GM18508 (cell line): Measurements from ENCODE around the gene BACE2.

Experiments
- ATAC-seq: cut with Tn5 transposase; IDR thresholded peaks from one replicate; pipeline ENCODE4 v1.9.1; 2021; ENCODE audit warnings: moderate number of reproducible peaks; ENCODE audit not compliant: insufficient read depth, unreplicated experiment

The BACE2 gene

DNA sequence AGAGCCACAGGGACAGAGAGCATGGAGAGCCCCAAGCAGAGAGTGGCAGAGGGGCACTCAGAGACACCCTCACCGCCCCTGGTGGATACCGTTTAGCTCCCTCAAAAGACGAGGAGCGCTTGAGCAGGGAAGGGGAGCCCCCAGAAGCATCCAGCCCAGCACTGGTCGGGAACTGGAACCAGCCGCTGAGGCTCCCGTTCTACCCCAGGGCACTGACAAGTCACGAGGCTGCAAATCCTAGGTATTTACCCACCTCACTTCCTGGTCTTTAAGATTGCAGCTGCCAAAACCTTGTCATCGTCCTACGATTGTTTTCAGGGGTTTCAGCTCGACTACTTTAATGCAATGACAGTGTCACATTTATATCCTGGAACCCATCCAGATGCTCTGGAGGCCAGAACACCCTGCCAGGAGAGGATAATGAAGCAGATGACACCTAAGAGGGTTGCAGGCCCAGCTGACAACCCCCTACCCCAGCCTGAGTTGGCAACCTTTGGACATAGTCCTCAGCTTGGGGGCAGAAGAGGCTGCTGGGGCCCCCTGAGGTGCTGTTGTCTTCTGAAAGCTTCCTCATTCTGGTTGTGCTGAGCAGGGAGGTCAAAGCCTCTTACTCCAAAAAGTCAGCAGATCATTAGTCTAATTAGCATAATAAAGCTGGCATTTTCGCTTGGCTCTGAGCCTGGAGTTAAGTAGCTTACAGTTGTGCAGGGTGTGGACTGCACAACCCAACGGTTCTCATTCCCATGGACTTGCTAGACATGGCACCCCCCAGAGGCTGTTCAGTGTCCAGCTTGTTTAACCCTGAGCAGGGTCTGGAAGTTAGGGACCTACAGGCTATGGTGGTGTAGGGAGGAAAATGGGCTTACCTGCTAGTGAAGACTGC lies 20.6 kb upstream of the BACE2 start:
- no peak for ATAC-seq

DNA sequence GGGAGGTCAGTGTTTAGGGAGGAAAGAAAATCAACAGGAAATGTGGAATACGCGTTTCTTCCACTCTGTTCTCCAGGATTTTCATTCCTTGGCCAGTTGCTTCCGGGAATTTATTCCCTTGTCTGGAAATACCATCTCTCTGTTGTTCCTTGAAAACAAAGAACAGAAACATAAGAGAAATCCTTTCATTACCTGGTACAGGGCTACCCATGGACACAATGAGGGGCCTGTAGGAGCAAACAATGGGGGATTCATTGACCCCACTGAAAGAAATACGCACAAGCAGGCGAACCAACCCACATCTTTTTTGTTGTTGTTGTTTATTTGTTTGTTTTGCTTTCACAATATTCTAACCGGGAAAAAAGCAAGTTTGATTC lies 20.0 kb upstream of the BACE2 start:
- ATAC-seq: no peak

DNA sequence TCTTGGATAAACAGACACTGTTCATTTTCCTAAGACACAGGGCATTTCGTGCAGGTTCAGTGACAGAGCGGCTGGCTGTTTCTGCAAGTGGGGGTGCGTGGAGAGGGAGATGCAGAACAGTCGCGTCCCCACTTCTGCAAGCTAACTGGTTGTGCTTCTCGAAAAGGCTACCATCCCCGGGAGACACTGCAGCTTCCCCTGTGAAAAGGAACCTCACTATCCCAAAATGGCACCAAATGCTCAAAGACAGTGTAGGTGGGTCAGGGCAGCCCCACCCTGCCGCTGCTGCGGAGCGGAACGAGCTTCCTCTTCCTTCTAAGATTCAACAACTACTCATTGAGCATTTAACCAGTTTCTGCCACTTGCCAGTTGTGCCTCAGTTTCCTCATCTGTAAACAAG lies 19.2 kb upstream of the BACE2 start:
- ATAC-seq: no peak

DNA sequence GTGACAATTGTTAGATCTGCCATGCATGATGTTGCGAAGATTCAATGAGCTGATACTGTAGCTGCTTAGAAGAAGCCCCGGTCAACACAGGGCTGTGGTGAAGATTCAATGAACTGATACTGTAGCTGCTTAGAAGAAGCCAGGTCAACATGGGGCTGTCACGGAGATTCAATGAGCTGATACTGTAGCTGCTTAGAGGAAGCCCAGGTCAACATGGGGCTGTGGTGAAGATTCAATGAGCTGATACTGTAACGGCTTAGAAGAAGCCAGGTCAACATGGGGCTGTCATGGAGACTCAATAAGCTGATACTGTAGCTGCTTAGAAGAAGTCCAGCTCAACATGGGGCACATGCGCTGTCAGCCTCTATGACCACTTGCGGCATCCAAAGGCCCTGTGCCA lies 18.8 kb upstream of the BACE2 start:
- no peak for ATAC-seq

DNA sequence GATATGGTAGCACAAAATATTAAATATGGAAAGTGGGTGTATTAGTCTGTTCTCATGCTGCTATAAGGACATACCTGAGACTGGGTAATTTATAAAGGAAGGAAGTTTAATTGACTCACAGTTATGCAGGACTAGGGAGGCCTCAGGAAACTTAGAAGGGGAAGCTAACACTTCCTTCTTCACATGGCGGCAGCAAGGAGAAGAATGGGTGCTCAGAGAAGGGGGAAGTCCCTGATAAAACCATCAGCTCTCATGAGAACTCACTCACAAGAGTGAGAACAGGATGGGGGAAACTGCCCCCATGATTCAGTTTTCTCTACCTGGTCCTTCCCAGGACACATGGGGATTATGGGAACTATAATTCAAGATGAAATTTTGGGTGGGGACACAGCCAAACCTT lies 15.8 kb upstream of the BACE2 start:
- no peak for ATAC-seq

DNA sequence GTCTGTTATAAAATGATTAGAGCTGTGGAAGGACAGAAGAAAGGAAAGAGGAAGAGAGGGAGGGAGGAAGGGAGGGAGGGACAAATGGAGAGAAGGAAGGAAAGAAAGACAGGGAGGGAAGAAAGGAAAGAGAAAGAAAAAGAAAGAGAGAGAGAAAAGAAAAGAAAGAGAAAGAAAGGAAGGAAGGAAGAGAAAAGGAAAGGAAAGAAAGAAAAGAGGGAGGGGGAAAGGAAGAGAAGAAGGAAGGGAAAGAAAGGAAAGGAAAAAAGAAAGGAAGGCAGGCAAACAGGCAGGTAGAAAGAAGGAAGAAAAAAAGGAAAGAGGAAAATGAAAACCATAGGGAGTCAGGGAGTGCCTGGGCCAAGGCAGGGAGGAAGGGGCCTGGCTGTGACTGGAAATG lies 14.5 kb upstream of the BACE2 start:
- ATAC-seq: no peak

DNA sequence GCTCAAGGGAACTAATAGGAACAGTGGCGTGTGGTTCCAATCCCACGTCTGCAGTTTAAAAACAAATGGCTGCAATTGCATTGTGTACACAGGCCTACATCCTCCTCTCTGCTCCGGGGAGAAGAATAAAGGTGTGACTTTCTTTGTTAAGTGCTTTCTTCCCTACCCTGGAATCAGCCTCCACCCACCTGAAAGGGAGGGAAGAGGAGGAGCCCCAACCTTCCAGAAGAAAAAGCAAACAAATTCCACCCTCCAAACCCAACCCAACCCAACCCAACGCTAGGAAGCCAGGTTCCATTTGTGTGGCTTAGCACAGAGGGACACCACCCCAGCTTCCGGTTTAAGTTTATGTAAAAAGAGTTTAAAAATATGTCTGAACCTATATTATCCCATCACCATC lies 11.8 kb upstream of the BACE2 start:
- ATAC-seq: no peak

DNA sequence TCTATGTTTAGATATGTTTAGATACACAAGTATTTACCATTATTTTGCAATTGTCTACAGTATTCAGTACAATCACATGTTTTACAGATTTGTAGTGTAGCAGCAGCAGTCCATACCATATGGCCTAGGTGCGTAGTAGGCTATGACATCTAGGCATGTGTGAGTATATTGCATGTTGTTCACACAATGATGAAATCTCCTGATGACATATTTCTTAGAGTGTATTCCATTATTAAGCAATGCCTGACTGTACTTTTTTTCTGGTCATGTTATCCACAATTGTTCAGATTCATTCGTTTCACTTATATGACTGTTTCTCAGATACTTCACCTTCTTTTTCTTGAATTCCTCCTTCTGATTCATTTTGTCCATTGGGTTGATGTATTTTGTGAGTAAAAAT lies 9.9 kb upstream of the BACE2 start:
- no peak for ATAC-seq

DNA sequence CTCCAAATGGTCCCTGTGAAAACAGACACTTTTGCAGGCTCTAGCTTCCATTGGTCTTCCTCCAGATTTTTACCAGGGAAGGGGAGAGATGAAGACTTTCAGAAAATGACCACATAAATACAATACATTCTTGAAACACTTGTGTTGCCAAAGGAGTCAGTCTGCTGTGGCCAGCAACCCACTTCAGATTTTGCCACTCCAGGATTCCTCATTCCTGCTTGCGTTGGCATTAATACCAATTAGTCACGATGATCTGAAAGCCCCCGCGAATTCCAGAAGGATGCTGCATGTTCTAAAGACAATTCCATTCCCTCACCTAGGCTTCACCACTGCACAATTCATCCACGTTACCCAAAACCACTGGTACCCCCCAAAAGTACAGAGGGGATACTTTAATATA lies 7.9 kb upstream of the BACE2 start:
- no peak for ATAC-seq

DNA sequence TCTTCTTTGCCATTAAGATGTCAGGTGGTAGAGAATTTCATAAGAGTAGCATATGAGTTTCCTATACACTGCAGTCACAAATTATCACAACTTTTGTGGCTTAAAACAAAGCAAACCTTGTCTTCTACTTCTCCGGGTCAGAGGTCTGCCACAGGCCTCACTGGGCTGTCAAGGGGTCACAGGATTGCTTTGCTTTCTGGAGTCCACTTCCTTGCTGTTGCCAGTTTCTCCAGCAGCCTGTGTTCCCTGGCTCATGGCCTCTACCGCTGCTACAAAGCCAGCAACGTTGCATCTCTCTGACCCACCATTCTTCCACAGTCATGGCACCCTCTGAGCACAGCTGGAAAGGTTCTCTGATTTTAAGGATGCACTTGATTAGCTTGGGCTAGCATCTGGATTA lies 6.5 kb upstream of the BACE2 start:
- ATAC-seq: no peak

DNA sequence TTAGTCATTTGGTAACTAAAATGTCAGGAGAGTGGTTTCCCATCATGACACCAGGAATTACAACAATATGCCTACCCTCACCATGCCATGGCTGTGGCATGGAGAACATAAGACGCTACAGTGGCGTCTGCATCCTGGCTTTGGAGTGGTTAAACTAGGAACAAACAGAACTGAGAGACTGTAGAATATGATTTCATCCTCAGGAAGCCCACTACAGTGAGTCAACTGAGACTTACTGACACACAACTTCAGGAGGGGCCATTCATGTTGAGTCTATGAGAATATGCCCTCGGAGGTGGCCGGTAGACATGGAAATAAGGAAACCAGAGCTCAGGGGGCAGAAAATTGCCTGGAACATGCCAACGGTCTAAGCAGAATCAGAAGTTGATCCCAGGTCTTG lies 5.9 kb upstream of the BACE2 start:
- ATAC-seq: no peak

DNA sequence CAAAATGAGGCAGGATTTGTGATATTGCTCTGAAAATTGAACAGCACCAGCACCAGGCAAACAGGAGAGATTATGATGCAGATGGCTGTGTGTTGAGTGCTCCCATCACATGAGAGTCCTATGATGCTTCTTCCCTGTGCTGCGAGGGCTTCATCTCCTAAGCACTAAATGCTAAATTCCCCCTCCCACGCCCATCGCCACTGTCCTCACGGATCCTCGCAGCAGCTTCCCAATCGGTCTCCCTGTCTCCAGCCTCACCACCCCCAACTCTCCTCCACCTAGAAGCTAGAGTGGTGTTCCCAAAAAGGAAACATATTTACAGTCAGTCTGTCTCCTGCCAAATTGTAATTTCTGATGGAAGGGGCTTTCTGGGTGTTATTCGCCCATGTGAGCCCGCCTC lies 4.9 kb upstream of the BACE2 start:
- ATAC-seq: no peak

DNA sequence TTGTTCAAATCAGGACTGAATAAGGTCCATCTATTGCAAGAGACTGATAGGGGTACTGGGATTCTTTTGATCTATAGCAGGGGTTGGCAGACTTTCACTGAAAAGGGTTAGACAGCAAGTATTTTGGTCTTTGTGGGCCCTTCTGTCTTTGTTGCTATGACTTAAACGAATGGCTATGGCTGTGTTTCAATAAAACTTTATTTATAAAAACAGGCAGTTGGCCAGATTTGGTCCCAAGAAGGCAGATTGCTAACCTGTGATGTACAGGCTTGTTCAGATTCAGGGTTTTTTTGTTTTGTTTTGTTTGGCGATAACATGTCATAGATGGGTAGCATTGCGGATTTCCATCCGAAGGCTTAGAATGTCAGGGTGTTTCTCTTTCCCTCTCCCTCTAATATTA lies 3.9 kb upstream of the BACE2 start:
- ATAC-seq: no peak

DNA sequence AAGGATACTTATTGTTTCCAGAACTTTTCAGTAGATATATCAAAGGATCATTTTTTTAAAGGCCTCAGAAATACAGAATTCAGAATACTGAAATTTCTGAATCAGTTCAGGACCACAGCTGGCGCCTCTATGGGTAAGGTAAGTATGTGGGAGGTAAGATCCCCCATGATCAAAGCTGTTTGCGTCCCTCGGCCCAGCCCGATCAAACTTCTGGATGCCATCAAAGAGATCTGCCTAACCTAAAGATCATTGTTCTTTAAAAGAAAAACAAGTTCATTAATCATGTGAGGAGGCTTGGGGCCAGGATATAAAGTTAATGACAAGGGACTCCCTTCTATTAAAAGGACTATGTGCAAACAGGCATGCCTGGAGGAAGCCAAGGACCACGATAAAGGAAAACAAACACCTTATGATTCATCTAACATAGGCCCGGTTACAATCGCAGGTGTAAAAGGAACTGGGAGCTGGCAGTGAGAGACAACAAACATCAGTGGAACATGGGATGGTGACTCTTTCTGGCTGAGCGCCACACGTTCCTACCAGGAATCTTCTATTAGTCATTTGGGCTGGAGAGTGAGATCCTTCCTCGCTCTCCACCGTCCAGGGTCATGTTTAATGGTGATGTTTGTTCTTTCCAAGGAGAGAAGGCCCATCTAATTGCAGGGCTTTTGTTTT lies 2.8 kb upstream of the BACE2 start:
- ATAC-seq: no peak

DNA sequence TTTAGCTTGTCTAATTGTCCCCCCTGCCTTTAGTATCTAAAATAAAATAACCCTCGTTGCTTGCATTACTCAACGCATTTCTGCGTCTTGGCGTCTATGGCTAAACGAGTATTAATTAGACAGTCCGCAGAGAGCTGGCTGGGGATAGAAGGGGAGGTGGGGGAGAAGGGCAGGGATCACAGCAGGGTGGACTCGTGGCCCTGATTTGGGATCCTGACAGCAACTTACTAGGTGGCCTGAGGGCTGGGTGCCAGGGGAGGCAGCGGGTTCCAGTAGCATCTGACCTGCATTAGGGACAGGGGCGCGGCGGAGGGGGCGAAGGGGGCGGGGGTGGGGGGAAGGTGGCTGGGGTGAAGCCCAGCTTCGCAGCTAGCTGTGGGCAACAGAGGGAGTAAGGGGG lies 1.1 kb upstream of the BACE2 start:
- ATAC-seq: no peak

DNA sequence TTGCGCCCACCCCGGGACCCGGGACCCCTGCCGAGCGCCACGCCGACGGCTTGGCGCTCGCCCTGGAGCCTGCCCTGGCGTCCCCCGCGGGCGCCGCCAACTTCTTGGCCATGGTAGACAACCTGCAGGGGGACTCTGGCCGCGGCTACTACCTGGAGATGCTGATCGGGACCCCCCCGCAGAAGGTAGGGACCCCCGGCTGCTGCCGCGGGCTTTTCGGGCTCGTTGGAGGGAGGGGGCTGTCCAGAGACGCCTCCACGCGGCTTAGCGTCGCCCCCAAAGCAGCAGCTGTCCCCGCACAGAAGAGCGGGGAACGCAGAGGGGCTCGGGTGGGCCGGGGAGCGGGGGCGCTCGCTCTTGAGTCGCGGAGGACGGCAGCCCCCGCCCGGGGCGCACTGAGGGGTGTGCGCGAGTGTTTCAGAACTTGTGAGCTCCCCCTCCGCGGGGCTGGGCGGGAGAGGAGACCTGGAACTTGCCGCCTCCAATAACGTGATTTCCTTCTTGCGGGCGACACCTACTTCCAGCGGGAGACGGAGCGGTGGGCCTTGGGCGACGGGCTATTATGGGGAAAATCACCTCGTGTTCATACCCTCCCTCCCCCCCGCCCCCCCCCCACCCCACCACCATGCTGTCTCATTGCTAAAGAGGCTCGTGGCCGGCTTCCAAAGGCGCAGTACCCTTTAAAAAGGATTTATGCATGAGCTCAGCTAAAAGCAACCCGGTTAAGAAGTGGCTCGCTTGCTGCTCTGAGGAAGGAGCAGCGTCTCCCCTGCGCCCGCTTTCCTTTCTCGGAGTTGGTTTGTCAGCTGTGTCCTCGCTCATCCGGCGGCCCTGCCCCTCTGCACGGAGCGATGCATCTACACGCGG lies 664 bp downstream of the BACE2 start:
- ATAC-seq: no peak

DNA sequence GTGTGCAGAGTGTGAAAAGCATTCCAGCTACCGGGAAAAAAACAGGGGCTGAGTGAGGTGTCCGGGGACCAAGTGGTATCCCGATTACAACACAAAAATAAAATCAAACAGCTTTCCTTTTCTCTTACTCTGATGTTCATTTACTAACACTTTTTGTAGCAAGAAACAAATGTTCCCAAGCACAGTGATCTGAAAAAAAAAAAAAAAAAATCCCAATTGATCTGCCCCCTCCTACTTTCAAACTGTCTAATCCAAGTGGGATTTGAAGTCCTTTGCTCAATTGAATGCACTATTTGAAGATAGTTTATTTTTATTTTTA lies 1.3 kb downstream of the BACE2 start:
- no peak for ATAC-seq

DNA sequence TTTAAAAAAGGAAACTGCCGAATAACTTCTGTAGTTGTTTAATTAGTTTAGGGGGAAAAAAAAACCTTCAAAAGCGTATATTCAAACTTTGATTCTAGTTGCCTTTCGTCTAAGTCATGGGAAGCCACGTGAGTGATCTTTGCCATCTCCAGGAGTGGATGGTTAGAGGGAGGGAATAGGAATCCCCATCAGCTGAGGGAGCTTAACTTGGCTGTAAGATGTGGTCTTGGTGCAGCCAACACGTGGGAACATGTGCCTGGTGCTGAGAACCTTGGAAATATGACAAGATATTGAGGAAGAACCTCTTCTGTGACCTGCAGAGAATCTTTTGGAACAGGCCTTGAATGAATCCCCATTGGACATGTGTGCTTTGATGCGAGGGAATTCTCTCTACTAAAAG lies 1.7 kb downstream of the BACE2 start:
- no peak for ATAC-seq

DNA sequence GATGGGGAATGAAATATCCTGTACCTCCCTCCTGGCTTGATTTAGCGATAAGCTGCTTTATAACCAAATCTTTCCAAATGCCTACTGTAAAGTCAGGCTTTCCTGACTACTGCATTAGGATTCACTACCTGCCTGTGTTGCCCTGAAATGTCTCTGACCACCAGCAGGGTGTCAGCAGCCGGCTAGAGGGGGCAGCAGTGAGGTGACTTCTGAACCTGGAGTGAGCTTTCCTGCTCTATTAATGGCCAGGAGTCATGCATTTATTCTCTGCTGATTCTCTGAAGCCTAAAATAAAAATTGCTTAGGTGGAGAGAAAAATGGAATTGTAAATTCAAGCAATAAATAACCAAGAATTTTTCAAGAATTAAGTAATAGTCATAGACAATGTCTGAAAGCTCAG lies 2.5 kb downstream of the BACE2 start:
- no peak for ATAC-seq

DNA sequence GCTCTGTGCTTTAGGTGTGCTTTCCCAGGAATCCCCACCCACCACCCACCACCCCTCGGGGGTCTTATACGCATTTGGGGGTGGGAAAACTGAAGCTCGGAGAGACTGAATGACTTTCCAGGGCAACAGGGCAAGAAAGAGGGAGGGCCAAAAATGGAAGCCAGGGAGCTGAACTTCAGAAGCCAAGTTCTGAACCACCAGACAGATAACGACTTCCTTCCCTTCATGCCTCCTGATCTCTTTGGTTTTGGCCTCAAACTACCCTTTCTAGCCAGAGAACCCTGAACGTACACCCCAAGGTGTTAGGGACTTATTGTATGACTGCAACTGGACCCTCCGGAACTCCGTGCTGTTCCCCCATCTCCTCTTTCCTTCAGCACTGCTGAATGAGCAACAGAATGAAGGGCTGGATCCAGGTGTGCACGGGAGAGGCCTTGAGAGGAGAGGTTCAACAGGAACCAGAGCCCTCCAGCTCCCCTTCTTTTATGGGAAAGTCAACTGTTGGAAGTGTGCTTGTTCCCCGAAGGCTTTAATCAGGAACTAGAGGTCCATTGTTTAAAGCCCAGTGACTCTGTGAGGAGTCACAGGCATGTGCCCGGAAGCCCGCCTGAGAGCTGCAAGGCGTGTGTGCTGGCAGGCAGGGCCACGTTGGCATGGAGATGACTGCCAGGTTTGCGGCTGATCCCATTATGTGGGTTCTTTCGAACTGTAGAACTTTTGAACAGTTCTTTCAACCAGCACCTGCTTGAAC lies 3.1 kb downstream of the BACE2 start:
- ATAC-seq: no peak

DNA sequence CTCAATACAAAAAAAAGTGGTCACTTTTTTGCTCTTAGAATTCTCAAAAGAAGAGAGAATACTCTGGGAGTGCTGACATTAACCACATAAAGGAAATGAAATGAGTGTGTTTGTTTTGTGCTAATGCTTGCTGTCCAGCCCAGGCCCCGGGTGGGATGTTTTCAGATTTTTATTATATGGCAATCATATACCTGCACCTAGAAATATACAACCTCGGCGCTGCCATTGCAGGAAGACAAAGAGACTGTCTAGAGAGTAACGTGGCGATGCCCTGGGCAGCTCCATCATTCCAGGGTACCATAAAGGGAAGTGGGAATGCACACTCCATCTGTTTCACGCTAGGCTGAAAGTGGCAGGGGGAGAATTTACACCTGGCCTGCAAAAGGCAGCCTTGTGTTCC lies 7.1 kb downstream of the BACE2 start:
- no peak for ATAC-seq
